Fibroblast of lung (primary cell): ENCODE measurements around the gene AQP2. TPM values are rescaled to one million over a fixed set of nuclear protein-coding genes. Genes with fewer than 3 reads are reported as not detected.

ENCODE experiments used
- DNase-seq, 2 donors: peaks; one replicate each; pipeline versions ENCODE4 v3.0.0 to v3.0.0-alpha.2; 2010; ENCODE audit warnings: low read depth in 2 of 2
- H2AFZ ChIP-seq: 2 replicates; pipeline ENCODE4 v1.5.1; 2012; ENCODE audit warnings: low read length, control low read depth, inconsistent platforms
- H3K27ac ChIP-seq: 2 replicates; pipeline ENCODE4 v1.5.1; 2011; ENCODE audit warnings: low read length, control low read depth; ENCODE audit not compliant: insufficient read depth
- H3K27me3 ChIP-seq: 2 replicates; pipeline ENCODE4 v1.5.1; 2011; ENCODE audit warnings: mild to moderate bottlenecking, low read length; ENCODE audit not compliant: control insufficient read depth, insufficient read depth
- H3K36me3 ChIP-seq: 2 replicates; pipeline ENCODE4 v1.5.1; 2011; ENCODE audit warnings: low read length; ENCODE audit not compliant: control insufficient read depth, insufficient read depth
- H3K4me1 ChIP-seq: 2 replicates; pipeline ENCODE4 v1.5.1; 2011; ENCODE audit warnings: low read length; ENCODE audit not compliant: control insufficient read depth, insufficient read depth; ENCODE audit errors: extremely low read depth
- H3K4me2 ChIP-seq: 2 replicates; pipeline ENCODE4 v1.5.1; 2011; ENCODE audit warnings: low read length, control low read depth; ENCODE audit not compliant: insufficient read depth; ENCODE audit errors: extremely low read depth
- H3K4me3 ChIP-seq, 4 experiments: fragments of 200-600 bp in 1 of 4; sonication (generic) in 1 of 4; replicated peaks in 1 of 4; 2 replicates each; pipeline ENCODE4 v1.5.1; 2011 to 2016; ENCODE audit warnings: low read length in 4 of 4, low read depth in 3 of 4, mild to moderate bottlenecking in 3 of 4, control low read depth in 2 of 4, inconsistent platforms in 1 of 4, mixed read lengths in 1 of 4; ENCODE audit not compliant: insufficient read depth in 1 of 4; ENCODE audit errors: control extremely low read depth in 1 of 4
- H3K79me2 ChIP-seq: 2 replicates; pipeline ENCODE4 v1.5.1; 2012; ENCODE audit warnings: mild to moderate bottlenecking, low read length, inconsistent platforms; ENCODE audit not compliant: control insufficient read depth, insufficient read depth
- H3K9ac ChIP-seq: 2 replicates; pipeline ENCODE4 v1.5.1; 2011; ENCODE audit warnings: mild to moderate bottlenecking, low read length, control low read depth; ENCODE audit not compliant: insufficient read depth
- H3K9me3 ChIP-seq: 2 replicates; pipeline ENCODE4 v1.5.1; 2012; ENCODE audit warnings: low read depth, low read length; ENCODE audit not compliant: control insufficient read depth, insufficient read depth
- H4K20me1 ChIP-seq: 2 replicates; pipeline ENCODE4 v1.5.1; 2011; ENCODE audit warnings: low read length; ENCODE audit not compliant: control insufficient read depth, insufficient read depth; ENCODE audit errors: extremely low read depth
- CTCF ChIP-seq, 2 donors: IDR thresholded peaks in 1 of 2; conservative IDR thresholded peaks in 1 of 2; 1 replicate in 1 of 2; 2 replicates in 1 of 2; pipeline ENCODE4 v1.5.1; 2011 to 2012; ENCODE audit warnings: low read length in 2 of 2, control low read depth in 1 of 2, inconsistent platforms in 1 of 2, low read depth in 1 of 2, mild to moderate bottlenecking in 1 of 2
- EZH2 ChIP-seq: IDR thresholded peaks from 2 replicates; pipeline ENCODE4 v1.5.1; 2012; ENCODE audit warnings: low read length, control low read depth, mild to moderate bottlenecking; ENCODE audit errors: missing control alignments
- polyA plus RNA-seq, 2 donors: library from polyadenylated mRNA; depleted of rRNA in 1 of 2; stranded (reverse) in 1 of 2; unstranded in 1 of 2; fragments of >200 nt; gene quantifications; 2 replicates each; pipeline ENCODE4 v1.2.1, GENCODE V29; 2011 to 2012; ENCODE audit warnings: missing spikeins in 1 of 2
- total RNA-seq: library from RNA; depleted of rRNA; stranded (reverse); fragments of >200 nt; gene quantifications from 2 replicates; pipeline ENCODE4 v1.2.1, GENCODE V29; 2014

Gene AQP2
- total and polyA plus RNA-seq, 2 donors (not counting 1 experiment from before 2014, with no cell fraction given): not detected

- Histone ChIP-seq H3K9ac (no peak overlapping the region), H2AFZ (no peak overlapping the region), H3K27me3 (no peaks in the 10 kb centered on the region), H3K27ac (no peak overlapping the region), H3K4me2 (no peak overlapping the region), H4K20me1 (no peaks in the 10 kb centered on the region), H3K4me1 (no peaks in the 10 kb centered on the region), H3K4me3 (no peak overlapping the region), H3K36me3 (no peaks in the 10 kb centered on the region), H3K9me3 (no peaks in the 10 kb centered on the region), H3K79me2 (no peaks in the 10 kb centered on the region)
- TF ChIP-seq CTCF (conservative IDR thresholded peaks at IDR 0.05 in 1 of 2, IDR thresholded peaks at IDR 0.05 in 1 of 2; ENCODE audit: low read depth in 1 of 2, low read length in 2 of 2) (no peak), EZH2 (no peak)
- DNase-seq: no peak
Measured at GRCh38 chr12:49944046-49944445, 6.5 kb upstream of the AQP2 start.

GRCh38 chr12:49944718-49945117 lies 5.8 kb upstream of the AQP2 start:
- no peak overlapping the region for H3K4me2 ChIP-seq
- H3K4me1 ChIP-seq: no peaks in the 10 kb centered on the region
- no peak overlapping the region for H2AFZ ChIP-seq
- no peak for DNase-seq
- no peak overlapping the region for H3K9ac ChIP-seq
- no peak for TF ChIP-seq CTCF (conservative IDR thresholded peaks at IDR 0.05 in 1 of 2, IDR thresholded peaks at IDR 0.05 in 1 of 2; ENCODE audit: low read depth in 1 of 2, low read length in 2 of 2)
- no peak for TF ChIP-seq EZH2
- H3K27ac ChIP-seq: no peak overlapping the region
- no peaks in the 10 kb centered on the region for H3K36me3 ChIP-seq
- no peak overlapping the region for H3K4me3 ChIP-seq
- H3K27me3 ChIP-seq: peaks cover 4% of the 10 kb centered on the region
- no peaks in the 10 kb centered on the region for H4K20me1 ChIP-seq
- no peaks in the 10 kb centered on the region for H3K9me3 ChIP-seq
- no peaks in the 10 kb centered on the region for H3K79me2 ChIP-seq

- no peak overlapping the region for H3K4me3 ChIP-seq
- no peak overlapping the region for H3K27ac ChIP-seq
Measured at GRCh38 chr12:49945394-49946080, 5.0 kb upstream of the AQP2 start.

More at GRCh38 chr12:49945394-49946080, 5.0 kb upstream of the AQP2 start:
- peak overlapping the region; percentile 80 for H2AFZ ChIP-seq
- peaks cover 7% of the 10 kb centered on the region for H3K27me3 ChIP-seq
- H3K9me3 ChIP-seq: no peaks in the 10 kb centered on the region
- H3K9ac ChIP-seq: no peak overlapping the region
- no peak for TF ChIP-seq EZH2
- TF ChIP-seq CTCF (conservative IDR thresholded peaks at IDR 0.05 in 1 of 2, IDR thresholded peaks at IDR 0.05 in 1 of 2; ENCODE audit: low read depth in 1 of 2, low read length in 2 of 2): peak; percentile 85 to 87
- H3K4me2 ChIP-seq: no peak overlapping the region
- H3K4me1 ChIP-seq: no peaks in the 10 kb centered on the region
- DNase-seq: peak; percentile 65 to 79
- no peaks in the 10 kb centered on the region for H4K20me1 ChIP-seq
- H3K36me3 ChIP-seq: no peaks in the 10 kb centered on the region
- H3K79me2 ChIP-seq: no peaks in the 10 kb centered on the region
